H1 (cell line): ENCODE data around the gene PGD. TPM values are rescaled to one million over a fixed set of nuclear protein-coding genes. Genes with fewer than 3 reads are reported as not detected.

Experiments
- CTCF ChIA-PET: fragments of 300-600 bp; sonication (Branson Sonifier 250); formaldehyde crosslinking; loops from one replicate; lab custom pipeline; 2021; ENCODE audit not compliant: partially characterized antibody; lab: Charles Lee
- POLR2A ChIA-PET: fragments of 300-600 bp; sonication (Branson Sonifier 250); formaldehyde crosslinking; loops from one replicate; lab custom pipeline; 2021; ENCODE audit warnings: inconsistent platforms; ENCODE audit not compliant: partially characterized antibody; lab: Charles Lee
- DNase-seq, 2 experiments: peaks; one replicate each; pipeline versions ENCODE4 v3.0.0 to v3.0.0-alpha.2; 2010 to 2022; ENCODE audit warnings: low spot score in 2 of 2, low read depth in 1 of 2, mixed read lengths in 1 of 2
- FAIRE-seq: peaks from 2 replicates; lab custom pipeline; 2011; peaks lifted over from hg19 to GRCh38; lab: Jason Lieb, UNC
- H2AFZ ChIP-seq: 2 replicates; pipeline ENCODE4 v1.8.1; 2012; ENCODE audit warnings: low read length, inconsistent platforms
- H2AK5ac ChIP-seq: 2 replicates; pipeline ENCODE4 v1.6.1; 2013; ENCODE audit warnings: low read depth, low read length
- H2BK120ac ChIP-seq: replicated peaks from 2 replicates; pipeline ENCODE3; 2013; ENCODE audit warnings: low read depth, low read length, inconsistent platforms
- H2BK12ac ChIP-seq: 2 replicates; pipeline ENCODE4 v1.6.1; 2013; ENCODE audit warnings: low read depth, low read length
- H2BK15ac ChIP-seq: 2 replicates; pipeline ENCODE4 v1.6.1; 2013; ENCODE audit warnings: low read length
- H2BK20ac ChIP-seq: 2 replicates; pipeline ENCODE4 v1.6.1; 2013; ENCODE audit warnings: low read length
- H2BK5ac ChIP-seq: 2 replicates; pipeline ENCODE4 v1.6.1; 2013; ENCODE audit warnings: low read depth, low read length
- H3K14ac ChIP-seq: 2 replicates; pipeline ENCODE4 v1.6.1; 2013; ENCODE audit warnings: inconsistent platforms; ENCODE audit not compliant: insufficient read length
- H3K18ac ChIP-seq: 2 replicates; pipeline ENCODE4 v1.6.1; 2013; ENCODE audit warnings: low read length; ENCODE audit errors: extremely low read depth
- H3K23ac ChIP-seq: 2 replicates; pipeline ENCODE4 v1.6.1; 2013; ENCODE audit warnings: inconsistent platforms; ENCODE audit not compliant: insufficient read length
- H3K23me2 ChIP-seq: 2 replicates; pipeline ENCODE4 v1.6.1; 2013; ENCODE audit warnings: low read depth, low read length
- H3K27ac ChIP-seq: 2 replicates; pipeline ENCODE4 v1.6.1; 2011; ENCODE audit warnings: low read depth, low read length, inconsistent platforms
- H3K27me3 ChIP-seq, 4 experiments: replicated peaks in 1 of 4; 1 replicate in 1 of 4; 2 replicates in 3 of 4; pipeline versions ENCODE4 v1.6.1 to v1.8.1; 2011 to 2013; ENCODE audit warnings: low read length in 3 of 4, mild to moderate bottlenecking in 3 of 4, inconsistent platforms in 2 of 4, mixed read lengths in 2 of 4, moderate library complexity in 1 of 4; ENCODE audit not compliant: control insufficient read depth in 3 of 4, insufficient read depth in 3 of 4; ENCODE audit errors: extremely low read depth in 1 of 4
- H3K36me3 ChIP-seq, 4 experiments: 2 replicates each; pipeline versions ENCODE4 v1.6.1 to v1.8.1; 2011 to 2013; ENCODE audit warnings: mild to moderate bottlenecking in 4 of 4, low read length in 3 of 4, moderate library complexity in 2 of 4, control low read depth in 1 of 4, inconsistent platforms in 1 of 4; ENCODE audit not compliant: insufficient read depth in 4 of 4, control insufficient read depth in 2 of 4
- H3K4ac ChIP-seq: replicated peaks from 2 replicates; pipeline ENCODE3; 2013; ENCODE audit warnings: low read length, low read depth, mixed read lengths, inconsistent platforms; ENCODE audit not compliant: insufficient read length
- H3K4me1 ChIP-seq, 4 experiments: replicated peaks in 1 of 4; 1 replicate in 1 of 4; 2 replicates in 3 of 4; pipeline versions ENCODE4 v1.6.1 to v1.8.1; 2011 to 2013; ENCODE audit warnings: low read length in 3 of 4, inconsistent platforms in 2 of 4, mixed read lengths in 1 of 4; ENCODE audit not compliant: insufficient read depth in 4 of 4, control insufficient read depth in 3 of 4
- H3K4me2 ChIP-seq, 2 experiments: 2 replicates each; pipeline versions ENCODE4 v1.6.1 to v1.8.1; 2011 to 2013; ENCODE audit warnings: low read depth in 2 of 2, low read length in 2 of 2, control low read depth in 1 of 2, inconsistent platforms in 1 of 2, mild to moderate bottlenecking in 1 of 2; ENCODE audit not compliant: insufficient read depth in 1 of 2
- H3K4me3 ChIP-seq, 4 experiments: fragments of 200-600, 300-600 bp in 1 of 4; sonication (generic), shearing (Covaris generic), sonication (Bioruptor Twin) in 1 of 4; 2 replicates each; pipeline versions ENCODE4 v1.5.1 to v1.8.1; 2011 to 2016; ENCODE audit warnings: low read length in 4 of 4, low read depth in 3 of 4, control low read depth in 2 of 4, inconsistent platforms in 2 of 4, mild to moderate bottlenecking in 2 of 4, mixed read lengths in 1 of 4, moderate library complexity in 1 of 4; ENCODE audit not compliant: insufficient read depth in 2 of 4; ENCODE audit errors: extremely low read depth in 1 of 4
- H3K56ac ChIP-seq: replicated peaks from 2 replicates; pipeline ENCODE3; 2013; ENCODE audit warnings: low read depth, mild to moderate bottlenecking, mixed read lengths, low read length, inconsistent platforms; ENCODE audit not compliant: insufficient read length
- H3K79me1 ChIP-seq: 2 replicates; pipeline ENCODE4 v1.6.1; 2013; ENCODE audit warnings: low read depth, low read length, control low read depth
- H3K79me2 ChIP-seq, 2 experiments: 2 replicates each; pipeline versions ENCODE4 v1.6.1 to v1.8.1; 2012 to 2013; ENCODE audit warnings: low read length in 2 of 2, mild to moderate bottlenecking in 2 of 2, inconsistent platforms in 1 of 2; ENCODE audit not compliant: insufficient read depth in 2 of 2, control insufficient read depth in 1 of 2
- H3K9ac ChIP-seq, 4 experiments: replicated peaks in 1 of 4; 1 replicate in 1 of 4; 2 replicates in 3 of 4; pipeline versions ENCODE4 v1.6.1 to v1.8.1; 2011 to 2013; ENCODE audit warnings: low read depth in 3 of 4, low read length in 3 of 4, control low read depth in 2 of 4, mild to moderate bottlenecking in 2 of 4, moderate library complexity in 2 of 4, inconsistent platforms in 1 of 4; ENCODE audit errors: extremely low read depth in 1 of 4
- H3K9me3 ChIP-seq, 2 experiments: 2 replicates each; pipeline versions ENCODE4 v1.6.1 to v1.8.1; 2012 to 2013; ENCODE audit warnings: mild to moderate bottlenecking in 2 of 2, moderate library complexity in 2 of 2, control low read depth in 1 of 2, inconsistent platforms in 1 of 2, low read depth in 1 of 2, low read length in 1 of 2, mixed read lengths in 1 of 2; ENCODE audit not compliant: insufficient read depth in 2 of 2
- H4K20me1 ChIP-seq, 2 experiments: replicated peaks in 1 of 2; 2 replicates each; pipeline versions ENCODE3 to v1.8.1; 2011 to 2013; ENCODE audit warnings: inconsistent platforms in 2 of 2, low read length in 2 of 2, mild to moderate bottlenecking in 1 of 2; ENCODE audit not compliant: insufficient read depth in 2 of 2, control insufficient read depth in 1 of 2
- H4K5ac ChIP-seq: 2 replicates; pipeline ENCODE4 v1.6.1; 2013; ENCODE audit warnings: low read length, low read depth, mixed read lengths, inconsistent platforms; ENCODE audit not compliant: insufficient read length
- H4K8ac ChIP-seq: 2 replicates; pipeline ENCODE4 v1.8.0; 2013; ENCODE audit warnings: mild to moderate bottlenecking, moderate library complexity, low read length, inconsistent platforms; ENCODE audit not compliant: insufficient read depth; ENCODE audit errors: extremely low read depth
- H4K91ac ChIP-seq: replicated peaks from 2 replicates; pipeline ENCODE3; 2013; ENCODE audit warnings: low read length, mixed read lengths, inconsistent platforms; ENCODE audit not compliant: insufficient read length
- ASH2L ChIP-seq: fragments of 200-600, 300-600 bp; sonication (generic); IDR thresholded peaks from one replicate; pipeline ENCODE4 v1.7.1; 2017; ENCODE audit warnings: low read length
- BCL11A ChIP-seq, 2 experiments: IDR thresholded peaks; one replicate each; pipeline ENCODE4 v1.6.1; 2011; ENCODE audit warnings: low read depth in 2 of 2, low read length in 2 of 2, mild to moderate bottlenecking in 2 of 2
- BRCA1 ChIP-seq: IDR thresholded peaks from 2 replicates; pipeline ENCODE4 v1.6.1; 2012; ENCODE audit warnings: low read depth, low read length, improper control_type of control experiment
- CEBPB ChIP-seq: IDR thresholded peaks from 2 replicates; pipeline ENCODE4 v1.6.1; 2012; ENCODE audit warnings: low read depth, low read length
- CHD2 ChIP-seq: IDR thresholded peaks from 2 replicates; pipeline ENCODE4 v1.6.1; 2012; ENCODE audit warnings: low read length, improper control_type of control experiment
- HDAC2 ChIP-seq, 2 experiments: fragments of 300-600 bp in 1 of 2; sonication (generic) in 1 of 2; IDR thresholded peaks; 2 replicates each; pipeline ENCODE4 v1.6.1; 2011 to 2012; ENCODE audit warnings: low read depth in 2 of 2, low read length in 2 of 2, mild to moderate bottlenecking in 2 of 2, moderate library complexity in 2 of 2, borderline replicate concordance in 1 of 2, inconsistent platforms in 1 of 2
- KDM1A ChIP-seq: fragments of 200-600, 300-600 bp; sonication (generic); IDR thresholded peaks from 2 replicates; pipeline ENCODE4 v1.7.1; 2016; ENCODE audit warnings: mild to moderate bottlenecking, low read length, borderline replicate concordance
- KDM4A ChIP-seq: IDR thresholded peaks from one replicate; pipeline ENCODE4 v1.7.1; 2012; ENCODE audit warnings: low read depth, mild to moderate bottlenecking, moderate library complexity, low read length, inconsistent platforms; ENCODE audit not compliant: severe bottlenecking
- KDM5A ChIP-seq: fragments of 200-600 bp; IDR thresholded peaks from 2 replicates; pipeline ENCODE4 v1.7.1; 2012; ENCODE audit warnings: mild to moderate bottlenecking, low read length, inconsistent platforms, mixed read lengths
- MAFK ChIP-seq: IDR thresholded peaks from 2 replicates; pipeline ENCODE4 v1.6.1; 2012; ENCODE audit warnings: low read depth, mild to moderate bottlenecking, improper control_type of control experiment, low read length
- NANOG ChIP-seq: IDR thresholded peaks from 2 replicates; pipeline ENCODE4 v1.6.1; 2011; ENCODE audit warnings: low read length, low read depth, mild to moderate bottlenecking, inconsistent platforms; ENCODE audit not compliant: insufficient read depth, poor library complexity, severe bottlenecking
- PHF8 ChIP-seq: fragments of 200-600 bp; sonication (generic); conservative IDR thresholded peaks from 2 replicates; pipeline ENCODE4 v1.7.1; 2012; ENCODE audit warnings: low read depth, mild to moderate bottlenecking, inconsistent platforms, low read length, moderate library complexity
- POLR2A ChIP-seq, 2 experiments: IDR thresholded peaks; 1 replicate in 1 of 2; 2 replicates in 1 of 2; pipeline ENCODE4 v1.6.1; 2011; ENCODE audit warnings: low read depth in 2 of 2, low read length in 2 of 2, mild to moderate bottlenecking in 2 of 2; ENCODE audit errors: control extremely low read depth in 1 of 2
- RFX5 ChIP-seq: IDR thresholded peaks from 2 replicates; pipeline ENCODE4 v1.6.1; 2011; ENCODE audit warnings: low read depth, low read length, improper control_type of control experiment, borderline replicate concordance
- SRF ChIP-seq: IDR thresholded peaks from 2 replicates; pipeline ENCODE4 v1.6.1; 2011; ENCODE audit warnings: mild to moderate bottlenecking, low read depth, low read length, moderate library complexity
- WGBS, 2 experiments: shearing (Covaris generic) in 1 of 2; methylation state at CpG; one replicate each; pipeline versions ENCODE4 v1.1.6 to v1.1.7; 2013 to 2015; ENCODE audit warnings: low lambda C conversion rate in 2 of 2, mixed read lengths in 2 of 2, inconsistent platforms in 1 of 2, low coverage in 1 of 2, missing lambda C conversion rate in 1 of 2; ENCODE audit not compliant: insufficient replicate concordance in 2 of 2, insufficient coverage in 1 of 2, insufficient read length in 1 of 2; ENCODE audit errors: extremely low coverage in 1 of 2, missing lambda C conversion rate in 1 of 2; 5-methylcytosine and 5-hydroxymethylcytosine counted together
- polyA plus RNA-seq, 7 experiments: library from polyadenylated mRNA; depleted of rRNA in 3 of 7; stranded (reverse) in 5 of 7; unstranded in 2 of 7; fragments of >200 nt in 5 of 7; fragments of 200-250 nt in 2 of 7; gene quantifications; 1 replicate in 5 of 7; 2 replicates in 1 of 7; 4 replicates in 1 of 7; pipeline versions ENCODE4 v1.2.1 to v1.2.3, GENCODE V29; 2011 to 2013; ENCODE audit warnings: missing spikeins in 2 of 7, mixed read lengths in 2 of 7
- total RNA-seq: library from RNA; stranded (reverse); fragmentation: NEBNext Ultra II Directional; extraction: Animal tissue kit (Norgen Biotek cat#: 25700); gene quantifications from 2 replicates; pipeline ENCODE4 v1.2.1, GENCODE V29; 2021

PGD gene
- total and polyA plus RNA-seq, 2 of the 8 experiments (the other 6 are each of a cell fraction or from before 2014, with no cell fraction given) = 191 to 331 TPM

DNA sequence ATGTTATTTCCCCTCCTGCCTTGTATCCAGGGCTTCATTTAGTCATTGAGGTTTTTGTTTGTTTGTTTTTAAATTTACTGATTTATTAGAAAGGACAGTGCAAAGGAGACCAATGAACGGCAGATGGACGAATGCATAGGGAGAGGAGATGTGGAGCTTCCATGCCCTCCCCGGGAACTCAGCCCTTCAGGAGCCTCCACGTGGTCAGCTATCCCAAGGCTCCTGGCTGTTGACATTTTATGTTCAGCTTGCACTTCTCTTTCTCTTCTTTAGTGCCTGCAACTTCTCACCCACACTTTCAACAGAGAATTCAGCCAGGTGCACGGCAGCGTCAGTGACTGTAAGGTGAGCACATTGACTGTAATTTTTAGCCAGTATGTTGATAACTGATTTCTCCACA, 30.7 kb upstream of the PGD start:
- no peak for TF ChIP-seq CEBPB
- TF ChIP-seq NANOG = no peak
- no peak for TF ChIP-seq SRF
- TF ChIP-seq ASH2L = no peak
- no peak for TF ChIP-seq MAFK
- no peak for TF ChIP-seq CHD2
- TF ChIP-seq BCL11A (IDR thresholded peaks at IDR 0.05; ENCODE audit: low read depth in 2 of 2, low read length in 2 of 2) = no peak
- TF ChIP-seq HDAC2 (IDR thresholded peaks at IDR 0.05; ENCODE audit: borderline replicate concordance in 1 of 2, low read depth in 2 of 2, low read length in 2 of 2) = no peak
- TF ChIP-seq PHF8 = no peak
- no peak for TF ChIP-seq KDM4A
- no peak for TF ChIP-seq RFX5
- TF ChIP-seq KDM1A = no peak
- no peak for TF ChIP-seq KDM5A
- TF ChIP-seq POLR2A (IDR thresholded peaks at IDR 0.05; ENCODE audit: control extremely low read depth in 1 of 2, low read depth in 2 of 2, low read length in 2 of 2) = no peak
- TF ChIP-seq BRCA1 = no peak
- Histone ChIP-seq H3K56ac (no peak overlapping the region), H3K79me2 (no peaks in the 10 kb centered on the region), H2AK5ac (no peak overlapping the region), H4K5ac (no peak overlapping the region), H2BK12ac (no peak overlapping the region), H3K27ac (no peak overlapping the region), H2BK120ac (no peak overlapping the region), H2BK5ac (no peak overlapping the region), H3K36me3 (peaks cover 8 to 46% (median 21%) of the 10 kb centered on the region in 4 experiments; a peak in 7 of 8 replicates), H4K8ac (no peak overlapping the region), H3K9me3 (no peaks in the 10 kb centered on the region), H3K9ac (no peak overlapping the region), H2BK20ac (no peak overlapping the region), H3K23me2 (no peaks in the 10 kb centered on the region), H3K79me1 (no peaks in the 10 kb centered on the region), H3K4me2 (no peak overlapping the region), H2AFZ (no peak overlapping the region), H2BK15ac (no peak overlapping the region), H3K4me3 (no peak overlapping the region), H3K4me1 (no peaks in the 10 kb centered on the region), H3K27me3 (no peaks in the 10 kb centered on the region), H3K23ac (no peak overlapping the region), H4K20me1 (peaks cover 0 to 3% of the 10 kb centered on the region in 2 experiments), H3K18ac (no peak overlapping the region), H4K91ac (no peak overlapping the region), H3K14ac (no peak overlapping the region), H3K4ac (no peak overlapping the region)
- FAIRE-seq = no peak
- WGBS, 2 experiments = 89% methylated on average over 6 of the region's 6 CpGs; no CpG with 5 or more reads in 1 of the 2 experiments
- CTCF ChIA-PET = interaction anchor here (2.1 kb wide), 1 partner anchor 9 kb away, joined by 8 read pairs; no protein-coding TSS in a partner anchor
- no peak for DNase-seq
- POLR2A ChIA-PET = no interaction called here
